PFSK-1 (cell line): ENCODE results near the gene PYROXD2.

Experiments
- FOXP2 ChIP-seq: optimal IDR thresholded peaks from 2 replicates; pipeline ENCODE3; 2011; ENCODE audit warnings: borderline replicate concordance, control low read depth, inconsistent platforms; ENCODE audit not compliant: insufficient read depth; ENCODE audit errors: extremely low read length, extremely low read depth
- POLR2AphosphoS5 ChIP-seq: IDR thresholded peaks from 2 replicates; pipeline ENCODE4 v1.6.1; 2012; ENCODE audit warnings: low read depth, mild to moderate bottlenecking, control low read depth, low read length, moderate library complexity
- SIN3A ChIP-seq: IDR thresholded peaks from 2 replicates; pipeline ENCODE4 v1.6.1; 2012; ENCODE audit warnings: mild to moderate bottlenecking, low read length, moderate library complexity, borderline replicate concordance; ENCODE audit not compliant: insufficient read depth
- TAF1 ChIP-seq: IDR thresholded peaks from 2 replicates; pipeline ENCODE4 v1.6.1; 2012; ENCODE audit warnings: low read length, control low read depth, borderline replicate concordance; ENCODE audit not compliant: insufficient read depth
- TF ChIP-seq, protein P1 (sequence below), 2 experiments: IDR thresholded peaks; 2 replicates each; pipeline versions ENCODE4 v1.6.1 to v1.8.0; 2011 to 2012; ENCODE audit warnings: low read depth in 2 of 2, low read length in 2 of 2, control low read depth in 1 of 2, inconsistent platforms in 1 of 2, mild to moderate bottlenecking in 1 of 2, moderate library complexity in 1 of 2; ENCODE audit not compliant: insufficient read depth in 1 of 2

The PYROXD2 gene

DNA sequence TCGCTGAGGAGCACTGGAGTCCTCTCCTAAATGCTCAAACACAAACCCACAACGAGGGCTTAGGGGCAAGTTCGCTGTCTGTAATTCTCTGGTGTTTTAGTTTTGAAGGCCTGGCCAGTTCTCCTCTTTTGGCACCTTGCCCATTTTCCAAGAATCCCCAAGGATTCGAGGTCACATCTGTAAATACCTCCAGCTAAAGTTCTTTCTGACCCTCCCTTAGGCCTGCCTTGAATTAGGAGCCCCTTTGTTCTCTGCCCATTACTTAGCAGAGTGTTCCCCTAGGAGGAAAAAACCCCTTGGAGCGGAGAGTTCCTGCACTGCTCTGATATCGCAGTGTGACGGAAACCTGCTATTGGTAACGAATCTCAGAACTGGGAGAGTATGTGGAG is 743 bp upstream of the PYROXD2 start:
- TF ChIP-seq, protein P1, sequence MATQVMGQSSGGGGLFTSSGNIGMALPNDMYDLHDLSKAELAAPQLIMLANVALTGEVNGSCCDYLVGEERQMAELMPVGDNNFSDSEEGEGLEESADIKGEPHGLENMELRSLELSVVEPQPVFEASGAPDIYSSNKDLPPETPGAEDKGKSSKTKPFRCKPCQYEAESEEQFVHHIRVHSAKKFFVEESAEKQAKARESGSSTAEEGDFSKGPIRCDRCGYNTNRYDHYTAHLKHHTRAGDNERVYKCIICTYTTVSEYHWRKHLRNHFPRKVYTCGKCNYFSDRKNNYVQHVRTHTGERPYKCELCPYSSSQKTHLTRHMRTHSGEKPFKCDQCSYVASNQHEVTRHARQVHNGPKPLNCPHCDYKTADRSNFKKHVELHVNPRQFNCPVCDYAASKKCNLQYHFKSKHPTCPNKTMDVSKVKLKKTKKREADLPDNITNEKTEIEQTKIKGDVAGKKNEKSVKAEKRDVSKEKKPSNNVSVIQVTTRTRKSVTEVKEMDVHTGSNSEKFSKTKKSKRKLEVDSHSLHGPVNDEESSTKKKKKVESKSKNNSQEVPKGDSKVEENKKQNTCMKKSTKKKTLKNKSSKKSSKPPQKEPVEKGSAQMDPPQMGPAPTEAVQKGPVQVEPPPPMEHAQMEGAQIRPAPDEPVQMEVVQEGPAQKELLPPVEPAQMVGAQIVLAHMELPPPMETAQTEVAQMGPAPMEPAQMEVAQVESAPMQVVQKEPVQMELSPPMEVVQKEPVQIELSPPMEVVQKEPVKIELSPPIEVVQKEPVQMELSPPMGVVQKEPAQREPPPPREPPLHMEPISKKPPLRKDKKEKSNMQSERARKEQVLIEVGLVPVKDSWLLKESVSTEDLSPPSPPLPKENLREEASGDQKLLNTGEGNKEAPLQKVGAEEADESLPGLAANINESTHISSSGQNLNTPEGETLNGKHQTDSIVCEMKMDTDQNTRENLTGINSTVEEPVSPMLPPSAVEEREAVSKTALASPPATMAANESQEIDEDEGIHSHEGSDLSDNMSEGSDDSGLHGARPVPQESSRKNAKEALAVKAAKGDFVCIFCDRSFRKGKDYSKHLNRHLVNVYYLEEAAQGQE (IDR thresholded peaks at IDR 0.05; ENCODE audit: insufficient read depth in 1 of 2, low read depth in 2 of 2, low read length in 2 of 2): no peak
- TF ChIP-seq POLR2AphosphoS5: no peak
- TF ChIP-seq SIN3A: no peak
- TF ChIP-seq FOXP2: no peak
- TF ChIP-seq TAF1: no peak

DNA sequence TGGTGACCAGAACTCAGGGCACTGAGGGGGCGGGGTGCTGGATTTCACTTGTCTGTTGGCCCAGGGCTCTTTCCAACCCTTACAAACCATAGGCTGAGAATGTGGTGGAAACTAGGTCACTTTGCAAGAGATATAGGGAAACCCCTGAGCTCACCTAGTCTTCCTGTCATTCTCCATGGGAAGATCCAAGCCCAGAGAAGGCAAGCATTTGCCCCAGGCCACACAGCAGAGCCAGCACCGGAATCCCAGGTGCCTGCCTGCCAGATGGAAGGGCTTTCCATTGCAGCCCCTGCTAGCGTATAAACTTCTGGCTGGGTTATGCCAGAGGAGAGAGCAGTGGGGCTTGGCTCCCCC is 427 bp downstream of the PYROXD2 start:
- TF ChIP-seq, protein P1 (IDR thresholded peaks at IDR 0.05; ENCODE audit: insufficient read depth in 1 of 2, low read depth in 2 of 2, low read length in 2 of 2): no peak
- no peak for TF ChIP-seq TAF1
- TF ChIP-seq POLR2AphosphoS5: no peak
- TF ChIP-seq FOXP2: no peak
- no peak for TF ChIP-seq SIN3A

DNA sequence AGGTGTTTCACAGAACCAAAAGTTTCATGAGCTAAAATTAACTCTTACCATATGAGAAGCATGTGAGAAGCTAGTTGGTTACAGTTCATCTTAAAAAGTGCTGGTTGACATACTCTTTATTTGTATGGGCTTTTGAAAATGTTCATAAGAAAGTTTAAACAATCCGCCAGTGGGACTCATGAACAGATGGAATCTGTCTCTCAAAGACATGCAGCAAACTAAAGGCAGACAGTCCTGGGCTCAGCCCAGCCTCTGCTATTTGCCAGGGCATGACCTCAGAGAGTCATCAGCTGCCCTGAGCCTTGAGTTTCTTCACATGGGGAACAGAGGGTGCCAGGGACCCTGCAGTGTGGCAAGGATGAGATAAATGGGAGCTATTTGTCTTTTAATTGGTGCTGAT is 3.2 kb downstream of the PYROXD2 start:
- TF ChIP-seq, protein P1 (IDR thresholded peaks at IDR 0.05; ENCODE audit: insufficient read depth in 1 of 2, low read depth in 2 of 2, low read length in 2 of 2): no peak
- TF ChIP-seq TAF1: no peak
- no peak for TF ChIP-seq SIN3A
- TF ChIP-seq FOXP2: no peak
- no peak for TF ChIP-seq POLR2AphosphoS5

DNA sequence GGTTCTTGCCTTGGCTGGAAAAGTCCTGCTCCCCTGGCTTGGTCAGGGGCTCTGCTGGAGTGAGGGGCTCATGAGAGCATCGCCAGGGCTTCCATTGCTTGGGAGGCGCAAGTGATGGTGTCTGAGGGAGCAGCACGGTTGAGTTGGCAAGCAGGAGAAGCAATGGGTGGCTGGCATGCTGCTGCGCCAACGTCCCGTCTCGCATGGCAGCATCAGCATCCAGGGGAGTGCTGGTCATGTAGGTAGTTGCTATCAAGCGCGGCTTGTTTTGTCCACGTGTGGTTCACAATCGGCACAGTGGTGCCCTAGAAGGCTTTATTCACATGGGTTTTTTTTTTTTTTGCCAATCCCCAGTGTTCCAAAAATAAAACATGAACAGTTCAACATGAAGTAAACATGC is 3.8 kb downstream of the PYROXD2 start:
- TF ChIP-seq, protein P1 (IDR thresholded peaks at IDR 0.05; ENCODE audit: insufficient read depth in 1 of 2, low read depth in 2 of 2, low read length in 2 of 2): no peak
- TF ChIP-seq TAF1: no peak
- no peak for TF ChIP-seq SIN3A
- TF ChIP-seq FOXP2: no peak
- TF ChIP-seq POLR2AphosphoS5: no peak

DNA sequence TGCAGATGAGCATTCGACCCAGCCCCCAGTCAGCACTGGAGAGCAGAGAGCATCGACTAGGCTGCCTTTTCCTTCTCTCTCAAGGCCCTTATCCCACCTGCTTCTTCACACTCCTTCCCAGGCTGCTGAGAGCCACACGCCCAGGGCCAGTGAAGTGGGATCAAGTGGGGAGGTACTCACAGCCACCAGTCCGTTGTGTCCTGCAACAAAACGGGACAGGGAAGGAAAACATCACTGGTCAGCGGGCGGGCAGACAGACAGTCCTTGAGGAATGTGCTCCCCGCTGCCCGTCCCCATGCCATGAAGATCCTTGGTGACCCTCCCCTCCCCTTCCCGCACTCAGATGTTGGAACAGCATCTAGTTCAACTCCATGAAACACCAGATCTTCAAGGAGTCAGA is 4.2 kb downstream of the PYROXD2 start:
- TF ChIP-seq POLR2AphosphoS5 (no peak), SIN3A (no peak), FOXP2 (no peak), TAF1 (no peak)
- TF ChIP-seq, protein P1 (IDR thresholded peaks at IDR 0.05; ENCODE audit: insufficient read depth in 1 of 2, low read depth in 2 of 2, low read length in 2 of 2): no peak
